HepG2 (cell line): ENCODE measurements around the gene CSRP3. TPM values are rescaled to one million over a fixed set of nuclear protein-coding genes. Genes with fewer than 3 reads are reported as not detected.

Experiments used
- ATAC-seq: fragments of 200-7000 bp; cut with Tn5 transposase; 3 replicates; pipeline ENCODE4 v1.9.1; 2020; ENCODE audit warnings: mild to moderate bottlenecking, moderate library complexity
- BruUV-seq: library from RNA; stranded (reverse); fragments of 400-500 nt; replicated peaks from 2 replicates; lab custom pipeline; 2021; lab: Mats Ljungman, UMichigan
- CTCF ChIA-PET: fragments of 300-600 bp; formaldehyde crosslinking; extraction: SDS; loops from one replicate; lab custom pipeline; 2021; ENCODE audit warnings: low total read pairs, inconsistent platforms, low intra/inter-chr PET ratio; lab: Yijun Ruan, JAX
- POLR2A ChIA-PET: fragments of 350-600 bp; sonication (Branson Sonifier 250); formaldehyde crosslinking; loops from one replicate; lab custom pipeline; 2020; ENCODE audit warnings: antibody characterized with exemption, inconsistent platforms; lab: Yijun Ruan, JAX
- DNase-seq: peaks from one replicate; pipeline ENCODE4 v3.0.0-alpha.2; 2015; ENCODE audit warnings: low spot score
- FAIRE-seq: peaks from 3 replicates; lab custom pipeline; 2011; peaks lifted over from hg19 to GRCh38; lab: Jason Lieb, UNC
- H2AFZ ChIP-seq: one replicate; pipeline ENCODE4 v1.6.1; 2011; ENCODE audit warnings: low read length, inconsistent platforms
- H3K27ac ChIP-seq: fragments of 300-600 bp; 3 replicates; pipeline ENCODE4 v1.8.0; 2011; ENCODE audit warnings: mixed run types, mild to moderate bottlenecking, mixed read lengths, low read length, inconsistent platforms; ENCODE audit not compliant: insufficient read depth; ENCODE audit errors: extremely low read length
- H3K27me3 ChIP-seq, 2 experiments: fragments of 200-600 bp in 1 of 2; 2 replicates in 1 of 2; 3 replicates in 1 of 2; pipeline versions ENCODE4 v1.6.0 to v1.8.0; 2011; ENCODE audit warnings: low read length in 2 of 2, mild to moderate bottlenecking in 2 of 2, moderate library complexity in 2 of 2, inconsistent platforms in 1 of 2; ENCODE audit not compliant: insufficient read depth in 2 of 2, control insufficient read depth in 1 of 2
- H3K36me3 ChIP-seq, 2 experiments: fragments of 200-600 bp in 1 of 2; replicated peaks in 1 of 2; 2 replicates in 1 of 2; 3 replicates in 1 of 2; pipeline versions ENCODE4 v1.5.1 to v1.8.0; 2011; ENCODE audit warnings: low read length in 2 of 2, inconsistent platforms in 1 of 2; ENCODE audit not compliant: insufficient read depth in 2 of 2, control insufficient read depth in 1 of 2
- H3K4me1 ChIP-seq: 2 replicates; pipeline ENCODE4 v1.5.1; 2012; ENCODE audit warnings: low read length, inconsistent platforms; ENCODE audit not compliant: insufficient read depth
- H3K4me2 ChIP-seq: 2 replicates; pipeline ENCODE4 v1.6.0; 2011; ENCODE audit warnings: low read depth, low read length, inconsistent platforms
- H3K4me3 ChIP-seq, 3 experiments: fragments of 200-600 bp in 1 of 3; sonication (generic), shearing (Covaris generic) in 1 of 3; replicated peaks in 1 of 3; 2 replicates each; pipeline ENCODE4 v1.5.1; 2011 to 2016; ENCODE audit warnings: low read length in 3 of 3, inconsistent platforms in 2 of 3, low read depth in 2 of 3, mild to moderate bottlenecking in 2 of 3, control low read depth in 1 of 3, mixed read lengths in 1 of 3; ENCODE audit not compliant: insufficient read depth in 1 of 3
- H3K79me2 ChIP-seq: one replicate; pipeline ENCODE4 v1.6.1; 2011; ENCODE audit warnings: low read length, inconsistent platforms; ENCODE audit not compliant: insufficient read depth
- H3K9ac ChIP-seq: 2 replicates; pipeline ENCODE4 v1.6.0; 2011; ENCODE audit warnings: mild to moderate bottlenecking, low read depth, low read length, inconsistent platforms; ENCODE audit not compliant: insufficient read depth
- H3K9me3 ChIP-seq: 2 replicates; pipeline ENCODE4 v1.5.1; 2012; ENCODE audit warnings: mild to moderate bottlenecking, low read length
- H4K20me1 ChIP-seq: 2 replicates; pipeline ENCODE4 v1.6.0; 2011; ENCODE audit warnings: inconsistent platforms, mild to moderate bottlenecking, low read length, moderate library complexity; ENCODE audit not compliant: insufficient read depth
- ARHGAP35 ChIP-seq: sonication (generic); formaldehyde crosslinking; IDR thresholded peaks from 2 replicates; pipeline ENCODE4 v1.9.0; 2022; ENCODE audit warnings: mild to moderate bottlenecking, inconsistent platforms, moderate library complexity, missing genetic modification reagents, borderline replicate concordance
- FOXM1 ChIP-seq: sonication (generic); formaldehyde crosslinking; IDR thresholded peaks from 2 replicates; pipeline ENCODE4 v1.5.0; 2020; ENCODE audit warnings: missing genetic modification reagents
- RARA ChIP-seq: IDR thresholded peaks from 2 replicates; pipeline ENCODE4 v1.6.1; 2016; ENCODE audit warnings: missing genetic modification reagents, missing compliant biosample characterization
- ZNF589 ChIP-seq: sonication (generic); formaldehyde crosslinking; conservative IDR thresholded peaks from 2 replicates; pipeline ENCODE4 v1.8.0; 2022; ENCODE audit warnings: mild to moderate bottlenecking, moderate library complexity, missing genetic modification reagents
- ZNF761 ChIP-seq: sonication (generic); formaldehyde crosslinking; conservative IDR thresholded peaks from 2 replicates; pipeline ENCODE4 v1.4.0; 2020; ENCODE audit warnings: mild to moderate bottlenecking, missing genetic modification reagents
- ZNF770 ChIP-seq: sonication (generic); formaldehyde crosslinking; IDR thresholded peaks from 2 replicates; pipeline ENCODE4 v1.5.0; 2020; ENCODE audit warnings: mild to moderate bottlenecking, missing genetic modification reagents
- WGBS: methylation state at CpG from one replicate; pipeline ENCODE4 v1.1.6; 2017; ENCODE audit warnings: low lambda C conversion rate; 5-methylcytosine and 5-hydroxymethylcytosine counted together
- in situ Hi-C: cut with HindIII; loops from 2 replicates; pipeline ENCODE4 v1.10.0; 2017; ENCODE audit warnings: low pct_unique_long_range_greater_than_20kb; ENCODE audit not compliant: extremely low pct_ligation_motif_present
- intact Hi-C: fragments of 100-400 bp; cut with micrococcal nuclease; formaldehyde crosslinking; loops from one replicate; pipeline ENCODE4 v1.10.0; 2022; ENCODE audit not compliant: unreplicated experiment
- polyA plus RNA-seq, 8 experiments: library from polyadenylated mRNA; depleted of rRNA in 3 of 8; stranded (reverse) in 7 of 8; unstranded in 1 of 8; fragments of >200 nt; fragmentation: Illumina TruSeq in 4 of 8; extraction: Trizol in 4 of 8; gene quantifications; 2 replicates each; pipeline versions ENCODE4 v1.2.1 to v1.2.3, GENCODE V29; 2011 to 2016; ENCODE audit warnings: low read depth in 4 of 8, missing spikeins in 1 of 8, mixed read lengths in 1 of 8; ENCODE audit not compliant: insufficient read depth in 1 of 8
- total RNA-seq, 5 experiments: library from RNA; depleted of rRNA; stranded (reverse); fragments of >200 nt; fragmentation: Illumina TruSeq; extraction: Trizol; gene quantifications; 2 replicates each; pipeline ENCODE4 v1.2.3, GENCODE V29; 2016; ENCODE audit warnings: low read depth in 1 of 5

CSRP3 gene
- total and polyA plus RNA-seq, 2 of the 13 experiments (the other 11 are each of a cell fraction or from before 2014, with no cell fraction given): not detected

GRCh38 chr11:19176629-19177186, 25.1 kb downstream of the CSRP3 start:
- Histone ChIP-seq H2AFZ (no peak overlapping the region), H3K27ac (no peak overlapping the region), H3K9me3 (no peaks in the 10 kb centered on the region), H3K9ac (no peak overlapping the region), H3K4me3 (no peak overlapping the region), H3K36me3 (peaks cover 3 to 4% of the 10 kb centered on the region in 2 experiments; a peak in 3 of 5 replicates), H4K20me1 (no peaks in the 10 kb centered on the region), H3K27me3 (no peaks in the 10 kb centered on the region), H3K4me1 (no peaks in the 10 kb centered on the region), H3K4me2 (no peak overlapping the region), H3K79me2 (no peaks in the 10 kb centered on the region)
- DNase-seq (no peak), ATAC-seq (no peak), FAIRE-seq (no peak)
- WGBS: 91% methylated on average over 2 of the region's 2 CpGs
- BruUV-seq: no TSS peak
- in situ Hi-C loops (no loop called here), intact Hi-C loops (no loop called here)
- ChIA-PET POLR2A (no interaction called here), CTCF (no interaction called here)
- no peak for TF ChIP-seq RARA (CRISPR knock-in tag)
- TF ChIP-seq ZNF589 (CRISPR knock-in tag): no peak
- no peak for TF ChIP-seq ZNF770 (CRISPR knock-in tag)
- TF ChIP-seq, all 625 proteins: peak for 0

GRCh38 chr11:19173964-19174638, 27.7 kb downstream of the CSRP3 start:
- Histone ChIP-seq H3K4me3 (no peak overlapping the region), H3K36me3 (peaks cover 3 to 9% of the 10 kb centered on the region in 2 experiments; a peak in 3 of 5 replicates), H3K9me3 (no peaks in the 10 kb centered on the region), H3K79me2 (no peaks in the 10 kb centered on the region), H3K9ac (no peak overlapping the region), H3K4me1 (no peaks in the 10 kb centered on the region), H4K20me1 (no peaks in the 10 kb centered on the region), H2AFZ (no peak overlapping the region), H3K27me3 (no peaks in the 10 kb centered on the region), H3K27ac (no peak overlapping the region), H3K4me2 (no peak overlapping the region)
- ATAC-seq (no peak), FAIRE-seq (no peak), DNase-seq (no peak)
- WGBS: 94% methylated on average over 7 of the region's 7 CpGs
- POLR2A ChIA-PET: no interaction called here
- intact Hi-C loops: no loop called here
- no peak for TF ChIP-seq FOXM1 (CRISPR knock-in tag)
- no peak for TF ChIP-seq ZNF761 (CRISPR knock-in tag)
- TF ChIP-seq ARHGAP35 (CRISPR knock-in tag): no peak
- in situ Hi-C loops: no loop called here
- CTCF ChIA-PET: no interaction called here
- BruUV-seq: no TSS peak
